GM18907 (cell line): ENCODE measurements around the gene DNAAF1.

ENCODE experiments used
- ATAC-seq: cut with Tn5 transposase; IDR thresholded peaks from one replicate; pipeline ENCODE4 v1.9.1; 2021; ENCODE audit warnings: mild to moderate bottlenecking, moderate library complexity; ENCODE audit not compliant: unreplicated experiment

The DNAAF1 gene

DNA sequence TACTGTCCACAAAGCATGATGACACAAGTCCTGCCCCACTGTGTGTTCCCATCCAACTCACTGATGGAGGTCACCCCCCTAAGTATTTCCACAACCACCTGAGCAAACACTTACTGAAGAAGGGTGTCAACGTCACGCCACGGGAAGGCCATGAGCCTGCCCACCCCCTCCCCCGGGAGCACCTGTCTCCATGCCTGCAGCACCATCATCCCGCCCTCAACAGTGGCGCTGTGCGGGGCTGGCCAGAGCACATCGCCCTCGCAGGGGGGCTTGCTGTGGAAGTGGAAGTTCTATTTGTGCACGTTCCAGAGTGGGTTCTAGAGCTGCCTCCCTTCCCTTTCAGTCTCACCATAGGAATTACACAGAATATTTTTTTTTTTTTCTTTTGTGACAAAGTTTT lies 24.1 kb upstream of the DNAAF1 start:
- ATAC-seq, result no peak

DNA sequence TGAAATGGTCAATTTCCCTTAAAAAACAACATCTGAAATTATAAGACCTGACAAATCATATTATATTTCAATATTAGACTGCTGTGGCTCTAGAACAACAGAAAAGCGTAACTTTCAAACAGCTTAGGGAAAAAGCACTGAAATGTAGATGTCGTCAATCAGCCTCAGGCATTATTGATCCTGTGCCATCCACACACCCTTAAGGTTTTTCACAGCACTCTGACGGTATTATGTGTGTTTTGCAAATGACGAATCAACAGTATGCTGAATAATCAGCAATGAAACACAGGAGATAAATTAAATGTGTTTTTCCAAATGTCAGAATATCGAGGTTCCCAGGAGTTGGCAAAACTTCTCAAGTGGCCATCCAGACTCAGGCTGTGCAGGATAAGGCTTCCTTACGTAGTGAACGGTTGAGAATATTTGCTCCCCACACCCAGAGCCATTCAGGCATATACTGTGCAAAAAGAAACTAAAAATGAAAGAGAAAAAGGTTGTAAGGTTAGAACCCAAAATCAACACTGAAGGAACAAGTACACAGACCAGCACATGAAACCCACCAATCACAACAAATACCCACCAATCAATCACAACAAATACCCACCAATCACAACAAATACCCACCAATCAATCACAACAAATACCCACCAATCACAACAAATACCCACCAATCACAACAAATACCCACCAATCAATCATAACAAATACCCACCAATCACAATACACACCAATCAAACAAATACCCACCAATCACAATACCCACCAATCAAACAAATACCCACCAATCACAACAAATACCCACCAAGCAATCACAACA lies 20.6 kb upstream of the DNAAF1 start:
- no peak for ATAC-seq

DNA sequence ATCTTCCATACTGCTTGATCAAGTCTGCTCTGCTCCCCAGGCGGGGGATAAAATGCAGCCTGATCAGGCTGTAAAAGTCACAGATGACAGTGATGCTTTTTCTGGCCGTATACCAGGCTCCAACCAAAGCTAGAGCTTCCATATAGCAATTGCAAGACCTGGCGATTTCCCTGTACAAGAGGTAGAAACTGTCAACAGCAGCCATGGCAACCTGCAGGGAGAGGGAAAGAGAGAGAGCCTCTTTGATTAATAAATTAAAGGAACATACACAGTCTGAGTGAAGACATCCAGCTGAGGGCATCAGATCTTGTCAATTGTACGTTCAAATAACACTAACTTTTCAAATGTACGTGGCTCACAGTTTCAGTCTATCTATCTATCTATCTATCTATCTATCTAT lies 14.0 kb upstream of the DNAAF1 start:
- no peak for ATAC-seq

DNA sequence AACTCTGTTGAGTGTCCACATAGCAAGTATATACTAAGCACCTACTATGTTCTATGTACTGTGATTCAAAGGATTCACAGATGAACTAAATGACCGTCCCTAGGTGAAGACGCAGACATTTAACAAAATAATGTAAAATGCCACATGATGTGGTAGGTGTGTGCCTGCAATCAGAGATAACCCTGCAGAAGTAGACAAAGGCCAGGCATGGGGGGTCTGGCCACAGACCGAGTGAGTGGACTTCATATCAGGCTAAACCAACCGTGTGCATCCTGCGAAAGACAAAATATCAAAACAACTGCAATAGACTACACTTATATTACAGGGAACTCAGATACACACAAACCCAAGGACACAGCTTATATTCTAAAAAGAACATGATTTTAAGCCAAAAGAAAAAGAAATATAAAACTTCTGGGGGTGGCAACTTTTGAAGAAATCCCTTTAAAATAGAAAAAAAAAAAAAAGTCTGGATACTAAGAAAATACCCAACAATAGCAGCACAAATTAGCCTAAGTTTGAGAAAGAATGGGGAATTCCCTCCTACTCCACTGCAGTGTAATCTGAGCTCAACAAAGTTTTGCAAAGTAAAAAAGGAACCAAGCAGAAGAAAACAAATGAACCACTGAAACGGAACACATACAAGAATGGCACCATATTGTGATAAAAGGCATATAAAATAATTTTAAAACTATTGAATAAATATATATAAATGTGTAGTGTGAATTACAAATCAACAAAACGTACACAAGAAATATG lies 12.4 kb upstream of the DNAAF1 start:
- ATAC-seq, result no peak

DNA sequence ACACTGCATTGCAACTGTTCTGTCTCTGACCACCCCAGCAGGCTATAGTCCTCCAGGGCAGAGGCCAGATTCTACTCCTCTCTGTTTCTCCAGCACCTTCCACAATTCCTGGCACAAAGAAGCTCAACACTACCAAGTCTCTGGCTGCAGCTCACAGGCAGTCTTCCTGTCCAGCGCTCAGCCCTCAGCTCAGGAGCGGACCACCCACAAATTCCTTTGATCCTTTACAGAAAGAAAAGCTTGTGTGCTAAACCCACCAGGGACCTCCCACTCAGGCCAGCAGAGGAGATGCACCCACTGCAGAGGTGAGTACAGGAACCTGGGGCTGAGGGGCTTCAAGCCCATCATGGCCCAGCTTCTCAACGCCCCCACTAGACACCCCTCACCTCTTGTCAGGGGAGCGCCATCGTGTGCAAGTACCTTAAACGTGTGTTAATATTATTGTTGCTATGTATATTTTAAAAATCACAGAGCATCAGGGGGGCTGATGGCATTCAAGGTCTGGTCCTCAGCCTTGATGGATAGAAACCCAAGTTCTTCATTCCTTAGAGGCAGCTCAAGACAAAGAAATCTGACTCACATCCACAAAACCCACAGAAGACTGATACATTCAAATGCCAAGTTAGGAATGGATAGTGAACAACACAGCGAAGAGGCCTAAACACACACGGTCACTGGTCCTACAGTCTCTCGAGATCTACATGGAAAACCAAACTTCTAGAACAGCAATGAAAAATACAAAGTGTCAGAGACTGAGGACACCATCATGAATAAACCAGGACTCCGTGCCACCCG lies 8.6 kb upstream of the DNAAF1 start:
- no peak for ATAC-seq

DNA sequence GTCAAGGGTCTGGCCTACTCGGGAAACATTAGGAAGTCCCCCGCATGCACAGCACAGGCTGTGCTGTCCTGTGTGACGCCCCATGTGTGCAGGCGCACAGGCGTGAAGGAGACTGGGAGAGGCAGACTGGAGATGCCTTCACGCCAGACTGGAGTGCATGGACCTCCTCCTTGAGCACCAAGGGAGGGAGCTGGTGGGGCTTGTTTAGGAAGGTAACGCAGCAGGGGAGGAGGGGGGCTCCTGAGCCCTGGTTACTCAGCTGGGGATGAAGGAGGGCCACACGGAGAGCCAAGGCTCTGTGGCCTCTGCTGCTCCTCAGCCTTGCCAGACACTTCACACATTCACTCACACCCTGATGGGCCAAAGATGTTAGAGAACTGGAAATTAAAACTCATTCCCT lies 7.8 kb upstream of the DNAAF1 start:
- ATAC-seq, result no peak

DNA sequence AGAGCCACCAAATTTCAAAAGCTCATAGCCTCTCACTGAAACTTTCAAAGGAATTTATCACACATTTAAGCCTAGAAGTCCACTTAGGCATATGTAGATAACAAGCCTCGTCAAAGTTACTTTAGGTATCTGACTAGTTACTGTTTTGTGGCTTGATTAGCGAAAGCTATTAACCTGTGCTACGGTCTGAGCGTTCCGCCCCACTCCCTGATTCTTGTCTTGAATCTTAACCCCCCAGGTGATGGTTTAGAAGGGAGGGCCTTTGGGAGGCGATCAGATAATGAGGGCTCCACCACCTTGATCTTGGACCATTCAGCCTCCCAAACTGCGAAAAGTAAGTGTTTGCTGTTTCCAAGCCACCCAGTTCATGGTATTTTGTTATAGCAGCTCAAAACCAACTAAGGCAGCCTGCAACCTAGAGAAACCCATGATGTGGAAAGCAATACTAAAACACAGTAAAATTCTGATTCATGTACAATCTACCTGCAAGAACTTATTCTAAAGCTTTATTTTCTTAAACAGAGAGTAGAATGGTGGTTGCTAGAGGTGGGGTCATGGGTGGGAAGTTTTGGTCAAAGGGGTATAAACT lies 7.2 kb upstream of the DNAAF1 start:
- no peak for ATAC-seq

DNA sequence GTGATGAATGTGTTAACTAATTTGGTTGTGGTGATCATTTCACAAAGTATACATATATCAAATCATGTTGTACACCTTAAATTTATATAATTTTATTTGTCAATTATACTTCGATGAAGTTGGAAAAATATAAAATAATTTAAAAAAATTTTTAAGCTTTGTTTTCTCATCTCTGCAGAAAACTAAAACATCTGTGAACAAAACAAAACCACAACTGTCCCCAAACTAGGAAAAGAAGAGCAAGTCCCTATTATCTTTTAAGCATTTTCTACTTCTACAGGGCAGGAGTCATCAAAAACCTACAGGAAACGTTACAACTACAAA lies 6.6 kb upstream of the DNAAF1 start:
- ATAC-seq, result no peak

DNA sequence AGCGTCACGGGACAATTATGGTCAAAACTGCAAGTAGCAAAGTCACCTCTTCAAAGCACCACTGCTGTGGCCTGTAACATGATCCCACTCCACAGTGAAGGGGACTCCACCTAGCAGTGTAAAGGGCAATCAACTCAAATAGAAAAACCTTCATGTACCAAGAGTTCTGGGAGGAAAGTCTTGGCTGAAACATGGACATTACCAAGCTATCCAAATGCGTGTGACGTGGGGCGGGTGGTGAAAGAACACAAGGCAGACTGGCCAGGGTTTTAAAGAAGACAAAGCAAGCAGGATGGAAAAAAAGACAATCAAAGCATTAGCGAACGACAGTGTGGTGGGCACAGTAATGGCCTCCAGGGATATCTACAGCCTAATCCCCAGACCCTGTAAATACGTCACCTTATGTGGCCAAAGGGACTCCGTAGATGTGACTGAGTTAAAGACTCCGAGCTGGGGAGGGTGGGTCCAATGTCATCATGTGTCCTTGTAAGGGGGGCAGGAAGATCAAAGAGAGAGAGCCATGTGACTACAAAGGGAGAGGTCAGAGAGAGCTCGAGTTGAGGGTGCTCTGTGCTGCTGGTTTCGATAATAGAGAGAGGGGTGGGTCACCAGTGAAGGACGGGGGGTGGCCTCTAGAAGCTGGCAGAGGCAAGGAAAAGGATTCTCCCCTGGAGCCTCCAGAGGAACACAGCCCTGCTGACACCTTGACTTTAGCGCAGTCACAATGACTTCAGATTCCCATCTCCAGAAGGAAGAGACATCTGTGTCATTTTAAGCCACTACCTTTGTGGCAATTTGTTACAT lies 6.1 kb upstream of the DNAAF1 start:
- no peak for ATAC-seq

DNA sequence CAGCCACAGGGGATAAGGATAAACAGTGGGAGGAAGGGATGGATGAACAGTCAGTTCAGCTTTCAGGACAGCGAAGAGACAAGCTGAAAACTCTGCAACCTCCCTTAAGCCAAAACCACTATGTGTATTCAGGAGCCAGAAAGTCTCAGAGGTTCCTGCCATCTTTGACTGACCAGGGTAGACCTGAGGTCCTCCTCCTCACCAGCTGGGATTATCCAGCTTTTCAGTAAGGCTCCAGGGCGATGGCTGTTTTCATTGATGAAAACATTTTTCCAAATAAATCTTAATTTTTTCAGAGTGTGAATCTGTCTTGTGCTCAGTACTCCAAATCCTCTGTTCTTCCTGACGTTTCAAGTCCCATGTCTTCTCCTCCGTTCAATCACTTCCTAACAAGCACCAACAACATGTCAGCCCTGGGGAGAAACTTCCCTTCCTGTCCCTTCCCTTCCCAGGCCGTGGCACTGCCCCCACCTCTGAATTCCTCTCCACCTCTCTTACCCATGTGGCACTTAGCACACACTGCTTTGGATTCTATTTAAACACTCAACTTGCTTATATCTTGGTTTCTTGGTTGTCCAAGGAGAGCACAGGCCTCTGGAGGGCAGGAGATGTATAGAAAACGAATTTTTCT lies 5.4 kb upstream of the DNAAF1 start:
- no peak for ATAC-seq

DNA sequence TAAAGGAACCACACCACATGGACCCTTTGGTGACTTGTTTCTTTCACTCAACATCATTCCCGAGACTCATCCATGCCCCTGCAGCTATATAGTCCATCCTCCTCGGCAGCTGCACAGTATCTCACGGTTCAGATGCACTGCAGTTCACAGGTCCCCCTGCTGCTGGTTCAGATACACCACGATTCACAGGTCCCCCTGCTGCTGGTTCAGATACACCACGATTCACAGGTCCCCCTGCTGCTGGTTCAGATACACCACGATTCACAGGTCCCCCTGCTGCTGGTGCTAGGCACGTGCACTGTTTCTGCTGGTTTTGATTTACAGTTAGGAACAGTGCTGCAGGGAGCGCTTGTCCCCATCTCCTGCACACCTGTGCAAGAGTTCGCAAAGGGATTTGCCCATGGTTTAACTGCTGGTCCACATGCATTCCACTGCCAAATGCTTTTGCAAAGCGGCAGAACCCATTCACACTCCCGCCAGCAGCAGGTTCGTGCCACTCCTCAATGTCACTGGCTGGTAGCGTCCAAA lies 3.9 kb upstream of the DNAAF1 start:
- no peak for ATAC-seq

DNA sequence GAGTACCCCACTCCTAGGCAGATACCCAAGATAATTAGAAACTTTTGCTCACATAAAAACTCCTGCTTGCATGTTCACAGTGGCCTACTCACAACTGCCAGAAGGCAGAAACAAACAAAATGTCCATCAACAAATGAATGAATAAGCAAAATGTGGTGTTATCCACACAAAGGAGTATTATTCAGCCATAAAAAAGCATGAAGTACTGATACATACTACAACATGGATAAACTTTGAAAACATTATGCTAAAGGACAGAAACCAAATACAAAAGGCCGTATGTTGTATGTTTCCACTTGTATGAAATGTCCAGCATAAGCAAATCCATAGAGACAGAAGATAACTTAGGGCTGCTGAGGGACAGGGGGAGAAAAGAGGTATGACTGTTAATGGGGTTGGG lies 2.0 kb upstream of the DNAAF1 start:
- no peak for ATAC-seq

DNA sequence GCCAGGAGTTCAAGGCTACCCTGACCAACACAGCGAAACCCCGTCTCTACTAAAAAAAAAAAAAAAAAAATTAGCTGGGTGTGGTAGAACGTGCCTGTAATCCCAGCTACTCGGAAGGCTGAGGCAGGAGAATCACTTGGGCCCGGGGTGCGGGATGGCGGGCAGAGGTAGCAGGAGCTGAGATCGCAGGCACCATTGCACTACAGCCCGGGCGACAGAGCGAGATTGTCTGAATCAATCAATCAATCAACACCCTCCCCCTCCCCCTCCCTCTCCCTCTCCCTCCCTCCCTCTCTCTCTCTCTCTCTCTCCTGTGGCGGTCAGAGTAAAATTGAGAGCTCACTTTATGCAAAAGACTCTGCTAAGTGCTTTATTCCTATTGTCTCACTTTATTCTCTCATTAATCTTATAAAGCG lies 1.3 kb upstream of the DNAAF1 start:
- no peak for ATAC-seq

DNA sequence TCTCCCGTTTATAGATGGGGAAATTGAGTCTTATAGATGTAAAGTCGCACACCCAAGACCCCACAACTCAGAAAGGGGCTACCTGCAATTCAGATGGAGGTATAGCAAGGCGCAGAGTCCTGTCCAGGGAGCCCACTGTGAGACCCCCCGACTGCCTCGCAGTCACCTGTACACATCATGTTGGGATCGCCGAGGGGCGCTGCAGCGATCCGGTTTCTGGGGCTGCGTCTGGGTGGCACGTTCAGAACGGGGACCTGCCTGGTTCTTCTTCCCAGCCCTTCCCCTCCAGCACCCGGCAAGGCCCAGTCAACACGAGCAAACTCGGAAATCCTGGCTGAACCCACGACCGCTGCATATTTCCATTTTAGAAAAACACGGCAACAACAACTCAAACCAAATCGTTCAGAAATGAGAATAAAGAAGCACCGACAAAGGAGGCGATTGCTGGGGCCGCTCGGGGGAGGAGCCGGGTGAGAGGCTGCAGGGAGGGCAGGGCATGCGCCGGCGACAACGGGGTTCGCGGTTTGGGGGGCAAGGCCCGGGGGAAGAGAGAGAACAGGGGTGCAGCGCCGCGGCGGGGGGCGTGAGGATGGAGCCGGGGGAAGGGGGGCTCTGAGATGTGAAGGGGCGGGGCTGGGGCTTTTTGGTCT lies 774 bp upstream of the DNAAF1 start:
- ATAC-seq, result peak; percentile 12

DNA sequence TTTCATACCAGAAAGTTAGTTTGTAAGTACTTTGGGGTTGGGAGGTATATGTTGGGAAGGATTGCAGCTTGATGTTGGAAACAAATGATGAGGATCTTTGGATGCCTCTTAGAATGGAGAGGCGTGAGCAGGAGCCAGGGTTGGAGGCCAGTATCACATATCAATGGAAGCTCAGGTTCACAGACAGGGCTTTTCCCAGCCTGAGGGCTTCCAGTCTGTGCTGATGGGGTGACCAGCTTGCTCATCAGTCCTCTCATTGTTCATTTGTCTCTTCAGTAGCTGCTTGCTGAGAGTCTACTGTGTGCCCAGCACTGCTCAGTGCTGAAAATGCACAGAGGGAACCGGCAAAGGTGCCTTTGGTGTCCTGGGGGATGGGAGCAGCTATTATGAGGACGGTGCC lies 5.8 kb downstream of the DNAAF1 start:
- no peak for ATAC-seq

DNA sequence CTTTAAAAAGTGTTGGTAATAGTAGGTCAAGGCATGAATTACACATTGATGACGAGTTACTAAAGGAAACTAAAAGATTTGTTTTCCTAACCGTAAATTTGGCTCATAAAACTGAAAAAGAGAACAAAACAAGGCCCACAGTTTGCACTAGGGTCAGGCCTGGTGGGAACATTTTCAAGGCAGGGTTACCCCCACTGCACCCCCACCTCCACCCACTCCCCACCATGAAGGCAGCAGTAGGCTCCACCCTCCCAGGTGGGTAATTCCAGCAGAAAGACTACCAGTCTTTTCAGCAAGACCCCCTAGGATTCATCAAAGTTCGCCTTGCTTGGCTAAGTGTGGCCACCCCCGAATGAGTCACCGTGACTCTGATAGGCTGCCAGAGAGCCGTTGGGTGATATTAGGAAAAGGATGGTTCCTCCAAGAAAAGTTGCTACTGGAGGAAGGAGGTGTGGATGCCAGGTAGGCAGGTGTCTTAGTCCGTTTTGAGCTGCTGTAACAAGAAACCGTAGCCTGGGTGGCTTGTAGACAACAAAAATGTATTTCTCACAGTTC lies 8.6 kb downstream of the DNAAF1 start:
- ATAC-seq, result no peak

DNA sequence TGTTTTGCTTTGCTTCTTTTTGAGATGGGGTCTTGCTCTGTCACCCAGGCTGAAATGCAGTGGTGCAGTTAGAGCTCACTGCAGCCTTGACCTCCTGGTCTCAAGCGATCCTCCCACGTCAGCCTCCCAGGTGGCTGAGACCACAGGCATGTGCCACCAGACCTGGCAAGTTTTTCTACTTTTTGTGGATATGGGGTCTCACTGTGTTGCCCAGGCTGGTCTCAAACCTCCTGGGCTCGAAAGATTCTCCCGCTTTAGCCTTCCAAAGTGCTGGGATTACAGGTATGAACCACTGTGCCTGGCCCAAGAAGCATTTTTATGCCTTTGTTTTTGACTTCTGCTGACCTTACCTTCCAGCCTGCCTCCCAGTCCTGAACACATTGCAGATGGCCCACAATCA lies 10.1 kb downstream of the DNAAF1 start:
- no peak for ATAC-seq

DNA sequence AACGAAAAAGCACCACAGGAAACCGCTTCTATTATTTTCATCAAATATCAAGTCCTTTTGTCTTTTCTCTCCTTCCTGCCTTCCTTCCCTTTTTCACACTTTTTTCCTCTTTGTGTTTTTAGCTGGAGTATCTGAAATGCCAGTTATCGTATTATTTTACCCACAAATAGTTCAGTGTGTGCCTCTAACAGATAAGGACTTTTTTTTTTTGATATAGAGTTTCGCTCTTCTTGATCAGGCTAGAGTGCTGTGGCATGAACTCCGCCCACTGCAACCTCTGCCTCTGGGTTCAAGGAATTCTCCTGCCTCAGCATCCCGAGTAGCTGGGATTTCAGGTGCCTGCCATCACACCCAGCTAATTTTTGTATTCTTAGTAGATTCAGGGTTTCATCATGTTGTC lies 10.7 kb downstream of the DNAAF1 start:
- no peak for ATAC-seq

DNA sequence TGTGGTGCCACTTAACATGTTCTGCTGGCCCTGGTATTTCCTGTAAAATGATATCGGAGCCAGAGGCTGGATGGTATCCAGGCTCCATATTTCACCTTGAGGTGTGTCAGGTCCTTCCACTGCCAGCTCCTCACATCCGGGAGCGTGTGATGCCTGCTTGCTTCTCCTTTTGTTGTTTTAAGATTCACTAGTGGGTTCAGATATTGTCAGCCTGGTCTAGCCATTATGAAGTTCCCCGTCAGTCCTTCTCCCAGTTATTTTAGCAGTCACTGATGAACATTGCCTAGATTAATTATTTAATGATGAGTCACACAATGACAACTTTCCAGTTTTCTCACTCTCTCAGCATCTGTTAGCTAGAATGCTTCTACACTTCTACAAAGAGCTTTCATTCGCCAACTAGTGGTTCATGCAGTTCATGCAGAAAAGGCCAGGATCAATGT lies 11.3 kb downstream of the DNAAF1 start:
- ATAC-seq, result no peak
